LHCN-M2 (cell line): Measurements from ENCODE around the gene UBXN11. TPM values are rescaled to one million over a fixed set of nuclear protein-coding genes. Genes with fewer than 3 reads are reported as not detected.
"Not testable (repeated sequence)": the region's sequence is repeated elsewhere in the genome, so short reads cannot be mapped to it uniquely, and the experiment has no call there.

Experiments used
- DNase-seq: peaks from one replicate; pipeline ENCODE4 v3.0.0-alpha.2; 2012; ENCODE audit warnings: low read depth
- total RNA-seq: library from RNA; depleted of rRNA; stranded (reverse); fragments of >200 nt; gene quantifications from 2 replicates; pipeline ENCODE4 v1.2.3, GENCODE V29; 2014

The UBXN11 gene
- total RNA-seq, 1 experiment from 2014 or later: 5.2 TPM

DNA sequence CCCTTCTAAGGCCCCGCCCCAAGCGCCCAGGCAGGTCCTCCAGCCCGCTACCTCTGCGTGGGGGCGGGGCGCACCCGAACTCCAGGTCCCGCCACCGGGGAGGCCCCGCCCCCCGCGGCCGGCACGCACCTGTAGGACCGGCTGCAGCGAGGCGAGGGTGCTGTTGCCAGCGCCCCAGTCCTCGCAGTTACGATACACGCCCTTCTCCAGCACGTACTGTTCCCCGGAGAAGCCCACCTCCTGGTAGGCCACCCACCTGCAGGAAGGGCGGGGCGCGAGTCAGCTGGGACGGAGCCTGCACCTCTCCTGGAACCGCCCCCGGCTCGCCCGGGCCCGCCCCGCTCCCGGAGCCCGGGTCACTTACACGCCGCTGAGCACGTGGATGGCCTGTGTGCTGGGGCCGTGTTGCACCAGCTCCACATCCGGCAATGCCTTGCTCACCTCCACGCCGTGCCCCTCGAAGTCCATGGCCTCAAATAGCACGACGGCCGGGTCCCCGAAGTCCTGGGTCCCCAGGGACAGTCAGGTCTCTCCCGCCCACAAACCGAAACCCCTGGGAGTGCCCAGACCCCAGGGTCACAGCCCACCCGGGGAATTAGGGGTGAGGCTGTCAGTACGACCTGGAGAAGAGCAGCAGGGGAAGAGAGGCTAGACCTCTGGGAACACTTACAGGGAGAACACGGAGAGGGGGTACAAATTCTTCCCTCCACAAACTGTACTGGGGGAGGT is 30.2 kb upstream of the UBXN11 start:
- no peak for DNase-seq

DNA sequence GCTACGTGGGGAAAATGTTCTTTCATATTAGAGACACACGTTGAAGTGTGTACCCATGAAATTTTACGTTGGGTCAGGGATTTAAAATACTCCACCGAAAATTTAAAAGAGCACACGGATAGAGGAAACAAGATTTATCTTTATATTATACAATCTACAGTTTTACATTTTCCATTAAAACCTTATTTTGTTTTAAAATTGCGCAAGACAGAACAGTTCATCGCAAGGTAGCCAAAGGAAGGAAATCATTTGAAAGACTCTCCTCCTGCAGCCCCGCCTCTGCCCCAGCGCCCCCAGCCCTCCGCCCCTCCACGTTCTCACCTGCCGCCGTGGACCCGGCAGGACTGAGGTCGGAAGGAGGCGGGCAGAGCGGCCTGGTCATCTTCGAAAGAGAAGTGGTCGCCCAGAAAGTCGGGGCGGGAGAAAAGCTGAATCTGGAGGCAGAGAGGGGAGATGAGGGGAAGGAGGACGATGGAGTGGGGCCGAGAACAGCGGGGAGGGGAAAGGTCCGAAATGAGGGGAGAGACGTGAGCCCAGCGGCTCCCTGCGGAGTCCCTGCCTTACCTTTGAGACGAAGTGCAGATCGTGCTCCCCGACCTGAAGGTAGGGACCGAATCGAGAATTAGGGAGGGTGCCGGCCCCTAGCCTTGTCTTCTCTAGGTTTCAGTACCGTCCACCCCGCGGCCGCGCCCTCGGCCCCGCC is 29.5 kb upstream of the UBXN11 start:
- no peak for DNase-seq

DNA sequence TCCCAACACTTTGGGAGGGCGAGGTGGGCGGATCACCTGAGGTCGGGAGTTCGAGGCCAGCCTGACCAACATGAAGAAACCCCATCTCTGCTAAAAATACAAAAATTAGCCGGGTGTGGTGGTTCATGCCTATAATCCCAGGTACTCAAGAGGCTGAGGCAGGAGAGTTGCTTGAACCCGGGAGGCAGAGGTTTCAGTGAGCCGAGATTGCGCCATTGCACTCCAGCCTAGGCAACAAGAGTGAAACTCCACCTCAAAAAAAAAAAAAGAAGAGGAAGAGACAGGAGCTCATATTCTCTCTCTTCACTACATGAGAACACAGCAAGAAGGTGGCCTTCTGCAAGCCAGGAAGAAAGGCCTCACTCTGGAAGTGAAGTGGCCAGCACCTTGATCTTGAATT is 26.9 kb upstream of the UBXN11 start:
- DNase-seq: not testable (repeated sequence)

- no peak for DNase-seq
These were observed 23.8 kb upstream of the UBXN11 start for GRCh38 chr1:26330276-26330675.

- DNase-seq: not testable (repeated sequence)
These were observed 22.9 kb upstream of the UBXN11 start for GRCh38 chr1:26329380-26329779.

DNA sequence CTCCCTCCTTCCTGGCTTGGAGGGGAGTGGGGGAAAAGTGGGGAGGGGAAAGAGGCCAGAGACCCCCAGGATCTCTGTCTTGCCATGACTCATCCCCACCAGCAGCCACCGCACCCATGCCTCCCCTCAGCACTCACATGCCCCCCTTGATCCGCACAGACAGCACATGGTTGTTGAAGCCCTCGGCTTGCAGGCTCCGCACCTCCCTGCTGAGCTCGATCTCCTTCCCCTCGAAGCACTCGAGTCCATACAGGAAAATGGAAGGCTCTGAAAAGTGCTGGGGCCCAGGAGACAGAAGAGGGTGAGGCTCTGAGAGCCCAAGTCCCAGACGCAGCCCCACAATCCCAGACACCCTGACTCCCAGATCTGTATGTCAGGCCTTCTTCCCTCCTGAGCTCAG is 22.2 kb upstream of the UBXN11 start:
- DNase-seq: no peak

GRCh38 chr1:26327956-26328362 is 21.5 kb upstream of the UBXN11 start:
- DNase-seq: no peak

GRCh38 chr1:26324550-26324949 is 18.1 kb upstream of the UBXN11 start:
- no peak for DNase-seq

GRCh38 chr1:26323382-26323781 is 16.9 kb upstream of the UBXN11 start:
- no peak for DNase-seq

DNA sequence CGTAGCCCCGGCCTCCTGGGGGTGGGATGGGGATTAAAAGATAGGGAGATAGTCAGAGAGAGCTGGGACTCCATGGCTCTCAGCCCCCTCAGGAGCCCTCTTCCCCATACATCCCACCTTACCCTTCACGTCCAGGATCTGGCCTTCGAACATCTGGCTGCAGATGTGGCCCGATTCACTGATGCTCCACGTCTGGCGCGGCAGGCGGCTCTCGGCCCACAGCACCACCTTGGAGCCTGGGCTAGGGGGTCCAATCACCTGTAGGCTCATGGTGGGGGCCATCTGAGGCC is 15.6 kb upstream of the UBXN11 start:
- DNase-seq: no peak

DNA sequence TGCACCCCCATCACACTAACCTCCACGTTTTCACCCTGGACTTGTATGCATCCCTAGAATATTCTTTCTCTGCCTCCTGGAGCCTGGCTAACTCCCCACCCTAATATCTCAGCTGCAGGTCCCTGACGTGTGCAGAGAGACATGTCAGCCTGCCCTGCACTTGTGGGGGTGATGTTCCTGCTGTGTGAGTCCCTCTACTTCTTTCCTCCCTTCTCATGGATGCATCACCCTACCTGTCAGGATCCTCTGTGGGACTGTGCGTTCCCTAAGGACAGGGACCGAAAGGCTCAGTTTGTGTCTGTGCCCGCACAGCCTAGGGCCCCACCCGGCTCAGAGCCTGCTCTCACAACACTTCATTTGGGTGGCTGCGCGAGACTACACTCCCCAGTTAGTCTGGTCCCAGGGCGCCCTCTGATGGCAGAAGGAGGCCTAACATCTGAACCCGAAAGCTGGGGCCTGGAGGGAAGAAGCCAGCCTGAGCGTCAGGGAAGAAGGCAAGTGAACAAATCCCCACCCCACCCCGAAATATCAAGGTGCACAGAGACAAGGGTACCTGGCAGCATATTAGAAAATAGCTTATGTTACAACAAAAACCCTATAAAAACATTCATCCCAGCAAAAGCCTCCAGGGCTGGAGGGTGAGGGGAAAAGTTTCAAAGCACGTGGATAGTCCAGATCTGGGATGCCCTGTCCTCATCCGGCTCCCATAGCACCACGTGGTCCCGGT is 15.0 kb upstream of the UBXN11 start:
- peak; percentile 73 for DNase-seq

DNA sequence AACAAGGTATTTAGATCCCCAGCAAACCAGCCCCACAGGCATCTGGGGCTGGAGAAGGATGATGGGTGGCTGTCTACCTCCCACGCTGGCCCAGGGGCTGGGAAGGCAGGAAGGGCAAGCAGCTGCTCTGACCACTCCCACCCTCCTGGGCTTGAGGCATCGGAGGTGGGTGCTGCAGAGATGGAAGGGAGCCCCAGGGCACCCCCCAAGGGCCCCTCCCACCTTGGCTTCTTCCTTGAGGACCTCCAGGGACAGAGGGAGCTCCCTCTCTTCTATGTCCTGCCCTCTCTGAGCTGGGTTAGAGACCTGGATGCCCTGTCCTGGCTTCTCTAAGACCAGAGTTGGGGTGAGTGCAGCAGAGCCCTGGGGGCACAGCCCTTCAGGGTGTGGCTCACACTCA is 14.5 kb upstream of the UBXN11 start:
- DNase-seq: no peak

DNA sequence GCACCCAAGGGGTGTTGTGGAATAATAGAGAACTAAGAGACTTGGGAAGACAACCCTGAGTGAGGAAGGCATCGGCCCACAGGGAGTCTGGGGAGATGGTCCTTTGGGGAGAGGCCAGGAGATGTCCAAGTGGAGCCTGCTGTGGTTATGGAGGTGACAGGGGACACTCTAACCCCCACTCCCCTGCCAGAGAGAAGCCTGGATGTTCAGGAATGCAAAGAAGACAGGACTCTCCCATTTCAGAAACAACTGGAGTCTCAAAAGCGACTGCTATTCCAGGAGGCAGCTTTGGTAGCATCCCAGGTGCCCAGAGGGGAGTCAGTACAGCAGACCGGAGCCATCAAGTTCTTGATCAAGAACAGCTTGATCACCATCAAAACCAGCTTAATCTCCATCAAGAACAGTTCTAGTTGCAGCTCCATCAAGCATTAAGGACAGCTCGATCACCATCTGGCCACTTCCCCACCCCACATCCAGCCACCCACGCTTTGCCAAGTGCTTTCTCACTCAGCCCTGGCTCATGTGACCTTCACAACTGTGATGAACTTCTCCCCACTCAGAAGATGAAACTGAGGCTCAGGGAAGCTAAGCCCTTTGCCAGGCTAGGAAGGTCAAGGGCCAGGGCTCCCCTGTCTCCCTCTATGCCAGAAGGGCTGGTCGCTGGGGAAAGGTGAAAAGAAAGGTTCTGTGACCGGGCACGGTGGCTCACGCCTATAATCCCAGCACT is 12.1 kb upstream of the UBXN11 start:
- no peak for DNase-seq

DNA sequence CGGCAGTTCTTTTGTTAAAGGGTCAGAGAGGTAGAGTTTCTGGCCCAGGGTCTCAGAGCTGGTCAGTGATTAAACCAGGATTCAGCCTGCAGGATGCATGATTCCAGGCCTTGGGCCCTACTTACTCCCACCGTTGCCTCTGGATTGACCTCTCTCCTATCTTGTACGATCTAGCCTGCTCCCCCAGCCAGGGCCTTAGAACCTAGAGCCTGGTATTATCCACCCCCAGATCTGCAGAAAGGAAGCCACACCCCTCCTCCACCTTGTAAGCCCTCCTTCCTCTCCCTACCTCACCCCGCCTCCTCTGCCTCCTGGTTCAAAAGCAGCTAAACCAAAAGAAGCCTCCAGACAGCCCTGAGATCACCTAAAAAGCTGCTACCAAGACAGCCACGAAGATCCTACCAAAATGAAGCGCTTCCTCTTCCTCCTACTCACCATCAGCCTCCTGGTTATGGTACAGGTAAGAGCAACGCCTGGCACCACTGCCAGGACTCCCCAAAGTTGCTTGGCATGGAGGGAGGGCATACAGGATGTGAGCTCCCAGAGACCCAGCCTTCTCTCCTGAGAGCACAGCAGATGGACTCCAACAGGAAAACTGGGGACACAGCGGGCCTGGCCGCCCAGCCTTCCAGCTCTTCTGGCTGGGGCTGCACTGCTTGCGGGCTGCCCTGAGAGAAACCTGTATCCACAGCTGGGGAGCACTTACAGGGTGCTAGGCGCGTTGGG is 11.3 kb upstream of the UBXN11 start, which contains the start of gene CD52:
TSS of gene CD52 (plus strand) at position 347 of the 726 bp plus-strand sequence. CDS start at position 407, 60 bp downstream.
- DNase-seq: no peak

DNA sequence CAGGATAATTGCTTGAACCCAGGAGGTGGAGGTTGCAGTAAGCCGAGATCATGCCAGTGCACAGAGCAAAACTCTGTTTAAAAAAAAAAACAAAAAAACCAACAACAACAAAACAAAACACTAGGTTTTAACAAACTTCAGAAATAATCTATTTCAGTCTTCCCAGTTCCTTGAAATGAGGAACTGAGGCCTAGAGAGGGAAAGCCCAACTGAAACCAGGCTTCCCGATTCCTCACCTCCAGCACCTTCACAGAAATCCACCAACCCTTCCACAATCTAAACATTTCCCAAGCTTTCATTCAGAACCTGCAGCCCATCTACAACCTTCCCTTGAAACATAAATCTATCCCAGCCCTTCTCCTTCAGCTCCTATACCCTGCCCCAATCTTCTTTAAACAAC is 10.7 kb upstream of the UBXN11 start:
- no peak for DNase-seq

GRCh38 chr1:26315874-26316850 is 9.7 kb upstream of the UBXN11 start:
- DNase-seq: no peak

- DNase-seq: no peak
These were observed 8.1 kb upstream of the UBXN11 start for GRCh38 chr1:26314501-26314900.

GRCh38 chr1:26307966-26308899 is 1.8 kb upstream of the UBXN11 start:
- not testable (repeated sequence) for DNase-seq

DNA sequence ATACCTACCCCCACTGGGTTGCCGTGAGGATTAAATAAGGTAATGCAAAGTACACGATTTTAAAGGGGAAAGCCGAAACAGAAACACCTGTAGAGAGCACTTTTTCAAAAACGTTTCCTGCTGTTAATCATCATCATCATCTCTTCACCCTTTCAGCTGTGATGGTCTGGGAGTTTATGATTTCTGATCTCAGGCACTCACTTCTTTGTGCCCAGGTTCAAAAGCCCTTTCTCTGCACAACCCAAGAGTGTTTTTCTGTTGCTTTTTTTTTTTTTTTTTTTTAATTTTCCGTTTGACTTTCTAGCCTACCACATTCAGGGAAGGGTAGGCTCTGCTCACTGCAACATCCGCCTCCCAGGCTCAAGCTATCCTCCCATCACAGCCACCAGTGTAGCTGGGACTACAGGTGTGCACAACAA is 936 bp upstream of the UBXN11 start:
- no peak for DNase-seq
